GM12878 (cell line): Measurements from ENCODE around the gene GRM7. TPM values are rescaled to one million over a fixed set of nuclear protein-coding genes. Genes with fewer than 3 reads are reported as not detected.

Source experiments
- ATAC-seq: fragments of 200-7000 bp; cut with Tn5 transposase; 3 replicates; pipeline ENCODE4 v1.9.1; 2020; ENCODE audit warnings: mild to moderate bottlenecking, moderate library complexity
- BruUV-seq: library from RNA; stranded (reverse); fragments of 400-500 nt; replicated peaks from 2 replicates; lab custom pipeline; 2021; lab: Mats Ljungman, UMichigan
- CTCF ChIA-PET: fragments of 300-600 bp; sonication (Branson Sonifier 250); formaldehyde crosslinking; extraction: SDS; loops from one replicate; lab custom pipeline; 2021; ENCODE audit warnings: inconsistent platforms; lab: Yijun Ruan, JAX
- POLR2A ChIA-PET: fragments of 350-600 bp; formaldehyde crosslinking; extraction: SDS; loops from one replicate; lab custom pipeline; 2021; ENCODE audit warnings: inconsistent platforms; lab: Charles Lee
- RAD21 ChIA-PET: fragments of 300-600 bp; sonication (Branson Sonifier 250); formaldehyde crosslinking; loops from one replicate; lab custom pipeline; 2023; ENCODE audit warnings: antibody characterized with exemption; ENCODE audit not compliant: unreplicated experiment; lab: Charles Lee
- SMC1A ChIA-PET: fragments of 300-600 bp; sonication (Branson Sonifier 250); formaldehyde crosslinking; loops from one replicate; lab custom pipeline; 2023; ENCODE audit not compliant: unreplicated experiment, uncharacterized antibody; lab: Charles Lee
- DNase-seq: peaks from one replicate; pipeline ENCODE4 v3.0.0-alpha.2; 2011; ENCODE audit warnings: low read depth, low spot score
- FAIRE-seq: peaks from 3 replicates; lab custom pipeline; 2011; peaks lifted over from hg19 to GRCh38; lab: Jason Lieb, UNC
- H2AFZ ChIP-seq: 2 replicates; pipeline ENCODE4 v1.6.0; 2011; ENCODE audit warnings: low read depth, low read length, control low read depth; ENCODE audit not compliant: control insufficient read depth
- H3K27ac ChIP-seq: 2 replicates; pipeline ENCODE4 v1.5.1; 2011; ENCODE audit warnings: control low read depth; ENCODE audit not compliant: control insufficient read depth, insufficient read depth
- H3K27me3 ChIP-seq, 2 experiments: replicated peaks in 1 of 2; 2 replicates each; pipeline versions ENCODE4 v1.6.0 to v1.6.1; 2011; ENCODE audit warnings: low read length in 1 of 2; ENCODE audit not compliant: control insufficient read depth in 2 of 2, insufficient read depth in 2 of 2
- H3K36me3 ChIP-seq, 2 experiments: 2 replicates each; pipeline ENCODE4 v1.5.1; 2011; ENCODE audit warnings: low read length in 1 of 2; ENCODE audit not compliant: control insufficient read depth in 2 of 2, insufficient read depth in 2 of 2
- H3K4me1 ChIP-seq: 2 replicates; pipeline ENCODE4 v1.6.1; 2011; ENCODE audit warnings: mild to moderate bottlenecking, low read length, moderate library complexity, mixed read lengths; ENCODE audit not compliant: control insufficient read depth, insufficient read depth
- H3K4me2 ChIP-seq: 2 replicates; pipeline ENCODE4 v1.6.0; 2011; ENCODE audit warnings: control low read depth; ENCODE audit not compliant: control insufficient read depth, insufficient read depth
- H3K4me3 ChIP-seq: fragments of 200-600 bp; sonication (generic); 2 replicates; pipeline ENCODE4 v1.5.1; 2016
- H3K79me2 ChIP-seq: 2 replicates; pipeline ENCODE4 v1.6.0; 2011; ENCODE audit warnings: low read length; ENCODE audit not compliant: control insufficient read depth, insufficient read depth
- H3K9ac ChIP-seq: 2 replicates; pipeline ENCODE4 v1.8.0; 2011; ENCODE audit warnings: low read length, control low read depth, mixed read lengths; ENCODE audit not compliant: control insufficient read depth, insufficient read depth
- H3K9me3 ChIP-seq: replicated peaks from 3 replicates; pipeline ENCODE4 v1.5.1; 2011; ENCODE audit warnings: mild to moderate bottlenecking, low read length; ENCODE audit not compliant: control insufficient read depth, insufficient read depth
- H4K20me1 ChIP-seq: 2 replicates; pipeline ENCODE4 v1.6.0; 2011; ENCODE audit not compliant: control insufficient read depth, insufficient read depth
- BCL11A ChIP-seq: IDR thresholded peaks from 2 replicates; pipeline ENCODE4 v1.6.1; 2011; ENCODE audit warnings: low read depth, low read length
- CREB1 ChIP-seq: IDR thresholded peaks from 2 replicates; pipeline ENCODE4 v1.6.1; 2012; ENCODE audit warnings: low read depth, mild to moderate bottlenecking, inconsistent platforms
- CREM ChIP-seq: IDR thresholded peaks from 2 replicates; pipeline ENCODE4 v1.6.1; 2014; ENCODE audit warnings: antibody characterized with exemption, low read depth
- EZH2 ChIP-seq: IDR thresholded peaks from 2 replicates; pipeline ENCODE4 v1.6.1; 2012; ENCODE audit warnings: low read depth, mild to moderate bottlenecking, control low read depth, inconsistent platforms, low read length, borderline replicate concordance; ENCODE audit not compliant: control insufficient read depth
- IKZF1 ChIP-seq: fragments of 450-650 bp; conservative IDR thresholded peaks from 2 replicates; pipeline ENCODE4 v1.6.1; 2017; ENCODE audit warnings: antibody characterized with exemption, mild to moderate bottlenecking
- MEF2A ChIP-seq: IDR thresholded peaks from 2 replicates; pipeline ENCODE4 v1.6.1; 2011; ENCODE audit warnings: low read depth, mild to moderate bottlenecking, low read length, moderate library complexity; ENCODE audit not compliant: insufficient read depth
- NFXL1 ChIP-seq: fragments of 450-650 bp; IDR thresholded peaks from 2 replicates; pipeline ENCODE4 v1.6.1; 2017; ENCODE audit warnings: antibody characterized with exemption, mild to moderate bottlenecking, borderline replicate concordance
- SMC3 ChIP-seq: IDR thresholded peaks from 2 replicates; pipeline ENCODE4 v1.6.1; 2011; ENCODE audit warnings: low read length, improper control_type of control experiment, borderline replicate concordance
- SREBF2 ChIP-seq: IDR thresholded peaks from 2 replicates; pipeline ENCODE4 v1.6.1; 2012; ENCODE audit warnings: mild to moderate bottlenecking, low read length
- STAT3 ChIP-seq: IDR thresholded peaks from 2 replicates; pipeline ENCODE4 v1.6.1; 2011; ENCODE audit warnings: low read depth, low read length, improper control_type of control experiment
- WRNIP1 ChIP-seq: IDR thresholded peaks from 2 replicates; pipeline ENCODE4 v1.6.1; 2011; ENCODE audit warnings: low read depth, low read length, improper control_type of control experiment, borderline replicate concordance
- YY1 ChIP-seq: IDR thresholded peaks from 2 replicates; pipeline ENCODE4 v1.6.1; 2011; ENCODE audit warnings: low read depth, mild to moderate bottlenecking, low read length
- ZZZ3 ChIP-seq: IDR thresholded peaks from 2 replicates; pipeline ENCODE4 v1.6.1; 2011; ENCODE audit warnings: low read depth; ENCODE audit not compliant: control insufficient read depth, insufficient read length
- WGBS: methylation state at CpG from one replicate; pipeline ENCODE4 v1.1.6; 2016; ENCODE audit warnings: low lambda C conversion rate; ENCODE audit not compliant: insufficient replicate concordance, insufficient coverage; ENCODE audit errors: missing lambda C conversion rate; 5-methylcytosine and 5-hydroxymethylcytosine counted together
- in situ Hi-C: fragments of 300-500 bp; cut with MboI; formaldehyde crosslinking; loops from 9 replicates; pipeline ENCODE4 v1.14.3; 2018; ENCODE audit warnings: mixed read lengths
- intact Hi-C: fragments of 100-400 bp; cut with micrococcal nuclease; formaldehyde crosslinking; loops from one replicate; pipeline ENCODE4 v1.14.2; 2022; ENCODE audit not compliant: unreplicated experiment
- polyA plus RNA-seq, 11 experiments: library from polyadenylated mRNA; depleted of rRNA in 4 of 11; unstranded in 6 of 11; stranded (reverse) in 5 of 11; fragments of >200 nt; fragmentation: Nextera tagmentation in 4 of 11; fragmentation: Illumina TruSeq in 1 of 11; extraction: Ambion mirVana in 4 of 11; extraction: Trizol in 1 of 11; gene quantifications; 1 replicate in 1 of 11; 2 replicates in 10 of 11; pipeline versions ENCODE4 v1.2.1 to v1.2.3, GENCODE V29; 2011 to 2016; ENCODE audit warnings: inconsistent platforms in 2 of 11, missing spikeins in 2 of 11, low read depth in 1 of 11
- total RNA-seq, 4 experiments: library from RNA; depleted of rRNA in 3 of 4; stranded (reverse); fragments of >200 nt in 3 of 4; fragmentation: Illumina TruSeq in 1 of 4; extraction: Trizol in 1 of 4; gene quantifications; 2 replicates each; pipeline versions ENCODE4 v1.2.1 to v1.2.3, GENCODE V29; 2013 to 2021
- TF ChIP-seq, protein P1 (sequence below): fragments of 450-650 bp; IDR thresholded peaks from 2 replicates; pipeline ENCODE4 v1.6.1; 2017; ENCODE audit warnings: mild to moderate bottlenecking, moderate library complexity
- TF ChIP-seq, protein P2 (sequence below): IDR thresholded peaks from 2 replicates; pipeline ENCODE4 v1.6.1; 2011; ENCODE audit warnings: low read depth, low read length, improper control_type of control experiment, borderline replicate concordance

Gene GRM7
- total and polyA plus RNA-seq, 10 of the 15 experiments (the other 5 are each of a cell fraction or from before 2014, with no cell fraction given): not detected

DNA sequence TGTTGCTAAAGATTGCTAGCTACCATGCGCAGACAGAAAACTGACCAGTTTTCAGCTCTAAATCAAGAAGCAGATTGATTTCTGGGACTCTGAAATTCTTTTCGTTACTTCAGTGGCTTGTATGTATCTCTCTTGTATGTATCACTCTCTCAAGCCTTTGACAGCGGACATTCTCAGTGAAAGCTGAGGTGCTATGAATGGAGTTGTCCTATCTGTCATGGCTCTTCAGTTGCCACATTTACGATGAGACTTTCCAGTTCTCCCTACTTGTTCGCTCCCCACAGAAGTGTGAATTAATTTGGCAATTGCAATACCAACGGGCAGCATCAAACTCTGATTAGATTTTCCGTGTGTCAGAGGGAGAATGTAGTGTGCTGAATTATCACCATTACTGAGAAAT lies 432.4 kb downstream of the GRM7 start:
- TF ChIP-seq SMC3: no peak
- no peak for TF ChIP-seq ZZZ3
- no peak for TF ChIP-seq SREBF2
- no peak for TF ChIP-seq CREB1
- TF ChIP-seq STAT3: no peak
- TF ChIP-seq, protein P1, sequence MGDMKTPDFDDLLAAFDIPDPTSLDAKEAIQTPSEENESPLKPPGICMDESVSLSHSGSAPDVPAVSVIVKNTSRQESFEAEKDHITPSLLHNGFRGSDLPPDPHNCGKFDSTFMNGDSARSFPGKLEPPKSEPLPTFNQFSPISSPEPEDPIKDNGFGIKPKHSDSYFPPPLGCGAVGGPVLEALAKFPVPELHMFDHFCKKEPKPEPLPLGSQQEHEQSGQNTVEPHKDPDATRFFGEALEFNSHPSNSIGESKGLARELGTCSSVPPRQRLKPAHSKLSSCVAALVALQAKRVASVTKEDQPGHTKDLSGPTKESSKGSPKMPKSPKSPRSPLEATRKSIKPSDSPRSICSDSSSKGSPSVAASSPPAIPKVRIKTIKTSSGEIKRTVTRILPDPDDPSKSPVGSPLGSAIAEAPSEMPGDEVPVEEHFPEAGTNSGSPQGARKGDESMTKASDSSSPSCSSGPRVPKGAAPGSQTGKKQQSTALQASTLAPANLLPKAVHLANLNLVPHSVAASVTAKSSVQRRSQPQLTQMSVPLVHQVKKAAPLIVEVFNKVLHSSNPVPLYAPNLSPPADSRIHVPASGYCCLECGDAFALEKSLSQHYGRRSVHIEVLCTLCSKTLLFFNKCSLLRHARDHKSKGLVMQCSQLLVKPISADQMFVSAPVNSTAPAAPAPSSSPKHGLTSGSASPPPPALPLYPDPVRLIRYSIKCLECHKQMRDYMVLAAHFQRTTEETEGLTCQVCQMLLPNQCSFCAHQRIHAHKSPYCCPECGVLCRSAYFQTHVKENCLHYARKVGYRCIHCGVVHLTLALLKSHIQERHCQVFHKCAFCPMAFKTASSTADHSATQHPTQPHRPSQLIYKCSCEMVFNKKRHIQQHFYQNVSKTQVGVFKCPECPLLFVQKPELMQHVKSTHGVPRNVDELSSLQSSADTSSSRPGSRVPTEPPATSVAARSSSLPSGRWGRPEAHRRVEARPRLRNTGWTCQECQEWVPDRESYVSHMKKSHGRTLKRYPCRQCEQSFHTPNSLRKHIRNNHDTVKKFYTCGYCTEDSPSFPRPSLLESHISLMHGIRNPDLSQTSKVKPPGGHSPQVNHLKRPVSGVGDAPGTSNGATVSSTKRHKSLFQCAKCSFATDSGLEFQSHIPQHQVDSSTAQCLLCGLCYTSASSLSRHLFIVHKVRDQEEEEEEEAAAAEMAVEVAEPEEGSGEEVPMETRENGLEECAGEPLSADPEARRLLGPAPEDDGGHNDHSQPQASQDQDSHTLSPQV: no peak
- no peak for TF ChIP-seq WRNIP1
- no peak for TF ChIP-seq IKZF1
- TF ChIP-seq, protein P2, sequence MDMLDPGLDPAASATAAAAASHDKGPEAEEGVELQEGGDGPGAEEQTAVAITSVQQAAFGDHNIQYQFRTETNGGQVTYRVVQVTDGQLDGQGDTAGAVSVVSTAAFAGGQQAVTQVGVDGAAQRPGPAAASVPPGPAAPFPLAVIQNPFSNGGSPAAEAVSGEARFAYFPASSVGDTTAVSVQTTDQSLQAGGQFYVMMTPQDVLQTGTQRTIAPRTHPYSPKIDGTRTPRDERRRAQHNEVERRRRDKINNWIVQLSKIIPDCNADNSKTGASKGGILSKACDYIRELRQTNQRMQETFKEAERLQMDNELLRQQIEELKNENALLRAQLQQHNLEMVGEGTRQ: no peak
- no peak for TF ChIP-seq BCL11A
- TF ChIP-seq EZH2: no peak
- TF ChIP-seq MEF2A: no peak
- no peak for TF ChIP-seq CREM
- TF ChIP-seq NFXL1: no peak
- TF ChIP-seq YY1: no peak
- TF ChIP-seq, all 136 proteins: peak for 0
- no peak overlapping the region for H3K9ac ChIP-seq
- DNase-seq (no peak), FAIRE-seq (no peak), ATAC-seq (no peak)
- no peak overlapping the region for H3K4me2 ChIP-seq
- no peaks in the 10 kb centered on the region for H3K79me2 ChIP-seq
- no peaks in the 10 kb centered on the region for H4K20me1 ChIP-seq
- in situ Hi-C loops (no loop called here), intact Hi-C loops (no loop called here)
- no peak overlapping the region for H3K4me3 ChIP-seq
- no peaks in the 10 kb centered on the region for H3K36me3 ChIP-seq
- RAD21 ChIA-PET: no interaction called here
- SMC1A ChIA-PET: interaction anchor here (1.5 kb wide), 1 partner anchor 13 kb away, joined by 3 read pairs; no protein-coding TSS in a partner anchor
- BruUV-seq: no TSS peak
- CTCF ChIA-PET: interaction anchor here (0.6 to 1.0 kb wide), 3 partner anchors 9 to 818 kb away, joined by 3 read pairs; no protein-coding TSS in a partner anchor
- no peaks in the 10 kb centered on the region for H3K9me3 ChIP-seq
- no peaks in the 10 kb centered on the region for H3K27me3 ChIP-seq
- no peak overlapping the region for H3K27ac ChIP-seq
- WGBS: 51% methylated on average over 7 of the region's 7 CpGs
- H2AFZ ChIP-seq: no peak overlapping the region
- POLR2A ChIA-PET: no interaction called here
- no peaks in the 10 kb centered on the region for H3K4me1 ChIP-seq
